Kidney (tissue), 22 donors: ENCODE measurements around the gene CENPN. TPM values are rescaled to one million over a fixed set of nuclear protein-coding genes. Genes with fewer than 3 reads are reported as not detected.

ENCODE experiments used
- DNase-seq, 5 donors: peaks; one replicate each; pipeline ENCODE4 v3.0.0-alpha.2; 2013 to 2020
- FAIRE-seq: peaks from 2 replicates; lab custom pipeline; 2012; peaks lifted over from hg19 to GRCh38; lab: Jason Lieb, UNC
- H3K27ac ChIP-seq, 2 donors: one replicate each; pipeline ENCODE4 v1.7.0; 2013; ENCODE audit warnings: low read depth in 2 of 2, low read length in 2 of 2, inconsistent platforms in 1 of 2
- H3K27me3 ChIP-seq: one replicate; pipeline ENCODE4 v1.7.1; 2013; ENCODE audit warnings: low read length, inconsistent platforms; ENCODE audit not compliant: control insufficient read depth, insufficient read depth
- H3K36me3 ChIP-seq, 3 donors: one replicate each; pipeline versions ENCODE4 v1.7.0 to v1.7.1; 2013; ENCODE audit warnings: low read length in 3 of 3, control low read depth in 1 of 3, inconsistent platforms in 1 of 3; ENCODE audit not compliant: insufficient read depth in 3 of 3, control insufficient read depth in 2 of 3
- H3K4me1 ChIP-seq, 3 donors: one replicate each; pipeline versions ENCODE4 v1.7.0 to v1.7.1; 2013; ENCODE audit warnings: low read length in 3 of 3, inconsistent platforms in 1 of 3, low read depth in 1 of 3; ENCODE audit not compliant: control insufficient read depth in 2 of 3, insufficient read depth in 2 of 3
- H3K4me3 ChIP-seq, 3 donors: one replicate each; pipeline versions ENCODE4 v1.7.0 to v1.8.1; 2013; ENCODE audit warnings: low read length in 3 of 3, control low read depth in 1 of 3, inconsistent platforms in 1 of 3
- H3K9ac ChIP-seq, 3 donors: one replicate each; pipeline versions ENCODE4 v1.7.0 to v1.7.1; 2013; ENCODE audit warnings: low read length in 3 of 3, control low read depth in 1 of 3, inconsistent platforms in 1 of 3
- H3K9me3 ChIP-seq, 3 donors: one replicate each; pipeline versions ENCODE4 v1.7.0 to v1.7.1; 2013; ENCODE audit warnings: low read length in 3 of 3, control low read depth in 1 of 3, inconsistent platforms in 1 of 3; ENCODE audit not compliant: control insufficient read depth in 2 of 3, insufficient read depth in 1 of 3
- intact Hi-C: fragments of 100-400 bp; cut with DNase I; formaldehyde crosslinking; loops from one replicate; pipeline ENCODE4 v1.11.1; 2022
- long read RNA-seq, 10 donors: library from polyadenylated mRNA in 1 of 10; unstranded in 1 of 10; transcript quantifications; one replicate each; pipeline ENCODE4 v2.0.0 and lab custom pipeline, GENCODE V29; 2021 to 2026
- polyA plus RNA-seq: library from polyadenylated mRNA; stranded (reverse); fragments of 350-450 nt; fragmentation: Illumina TruSeq; extraction: RNeasy Lipid Tissue Mini Kit (QIAGEN cat#74804); gene quantifications from one replicate; pipeline ENCODE4 v1.2.3, GENCODE V29; 2014; ENCODE audit warnings: low read depth, low replicate concordance; ENCODE audit not compliant: insufficient read depth
- total RNA-seq: library from RNA; stranded (reverse); fragmentation: NEBNext Ultra II Directional; extraction: Animal tissue kit (Norgen Biotek cat#: 25700); gene quantifications from one replicate; pipeline ENCODE4 v1.2.1, GENCODE V29; 2021
- TF ChIP-seq, protein P1 (sequence below): IDR thresholded peaks from 3 replicates; pipeline ENCODE4 v1.5.1; 2012; ENCODE audit warnings: mild to moderate bottlenecking, moderate library complexity, borderline replicate concordance; ENCODE audit not compliant: insufficient read depth; ENCODE audit errors: extremely low read depth
- donor health status: control.
- donor health status: control.
- donor health status: control.
- donor health status: control.
- donor health status: control.
- donor health status: DM: yes; HTN: yes; CAD: no.
- donor health status: Normal renal cell carcinoma (clear cell type).

Gene CENPN, protein sequence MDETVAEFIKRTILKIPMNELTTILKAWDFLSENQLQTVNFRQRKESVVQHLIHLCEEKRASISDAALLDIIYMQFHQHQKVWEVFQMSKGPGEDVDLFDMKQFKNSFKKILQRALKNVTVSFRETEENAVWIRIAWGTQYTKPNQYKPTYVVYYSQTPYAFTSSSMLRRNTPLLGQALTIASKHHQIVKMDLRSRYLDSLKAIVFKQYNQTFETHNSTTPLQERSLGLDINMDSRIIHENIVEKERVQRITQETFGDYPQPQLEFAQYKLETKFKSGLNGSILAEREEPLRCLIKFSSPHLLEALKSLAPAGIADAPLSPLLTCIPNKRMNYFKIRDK
- total RNA-seq (4.1 TPM), polyA plus RNA-seq (2.0 TPM)
- long read RNA-seq, donor 1, transcript CENPN-201 (7 exons, 1,398 nt): major isoform, 7 of 8 reads
- long read RNA-seq, donor 1, partial matches to known transcripts: 0 of 8 reads
- long read RNA-seq, donor 1, other reads (novel, unspliced or antisense): 0 of 8 reads
- long read RNA-seq, donor 2, transcript CENPN-201 (7 exons, 1,398 nt): major isoform, 7 of 9 reads
- long read RNA-seq, donor 2, partial matches to known transcripts: 0 of 9 reads
- long read RNA-seq, donor 2, other reads (novel, unspliced or antisense): 0 of 9 reads
- long read RNA-seq, donor 3, partial matches to known transcripts: 5 of 8 reads
- long read RNA-seq, donor 3, other reads (novel, unspliced or antisense): 0 of 8 reads
- long read RNA-seq, donor 4, partial matches to known transcripts: 0 of 5 reads
- long read RNA-seq, donor 4, other reads (novel, unspliced or antisense): 0 of 5 reads
- long read RNA-seq, donor 5, partial matches to known transcripts: 0 of 1 reads
- long read RNA-seq, donor 5, other reads (novel, unspliced or antisense): 0 of 1 reads
- long read RNA-seq, donor 6, transcript CENPN-201 (7 exons, 1,398 nt): major isoform, 13 of 26 reads
- long read RNA-seq, donor 6, partial matches to known transcripts: 12 of 26 reads
- long read RNA-seq, donor 6, other reads (novel, unspliced or antisense): 0 of 26 reads
- long read RNA-seq, donor 7, partial matches to known transcripts: 0 of 1 reads
- long read RNA-seq, donor 7, other reads (novel, unspliced or antisense): 0 of 1 reads
- long read RNA-seq, donor 8, transcript CENPN-201 (7 exons, 1,398 nt): major isoform, 7 of 7 reads
- long read RNA-seq, donor 8, partial matches to known transcripts: 0 of 7 reads
- long read RNA-seq, donor 8, other reads (novel, unspliced or antisense): 0 of 7 reads
- long read RNA-seq, donor 9, partial matches to known transcripts: 0 of 2 reads
- long read RNA-seq, donor 9, other reads (novel, unspliced or antisense): 0 of 2 reads
- long read RNA-seq, donor 10, partial matches to known transcripts: 0 of 6 reads
- long read RNA-seq, donor 10, other reads (novel, unspliced or antisense): 0 of 6 reads

DNA sequence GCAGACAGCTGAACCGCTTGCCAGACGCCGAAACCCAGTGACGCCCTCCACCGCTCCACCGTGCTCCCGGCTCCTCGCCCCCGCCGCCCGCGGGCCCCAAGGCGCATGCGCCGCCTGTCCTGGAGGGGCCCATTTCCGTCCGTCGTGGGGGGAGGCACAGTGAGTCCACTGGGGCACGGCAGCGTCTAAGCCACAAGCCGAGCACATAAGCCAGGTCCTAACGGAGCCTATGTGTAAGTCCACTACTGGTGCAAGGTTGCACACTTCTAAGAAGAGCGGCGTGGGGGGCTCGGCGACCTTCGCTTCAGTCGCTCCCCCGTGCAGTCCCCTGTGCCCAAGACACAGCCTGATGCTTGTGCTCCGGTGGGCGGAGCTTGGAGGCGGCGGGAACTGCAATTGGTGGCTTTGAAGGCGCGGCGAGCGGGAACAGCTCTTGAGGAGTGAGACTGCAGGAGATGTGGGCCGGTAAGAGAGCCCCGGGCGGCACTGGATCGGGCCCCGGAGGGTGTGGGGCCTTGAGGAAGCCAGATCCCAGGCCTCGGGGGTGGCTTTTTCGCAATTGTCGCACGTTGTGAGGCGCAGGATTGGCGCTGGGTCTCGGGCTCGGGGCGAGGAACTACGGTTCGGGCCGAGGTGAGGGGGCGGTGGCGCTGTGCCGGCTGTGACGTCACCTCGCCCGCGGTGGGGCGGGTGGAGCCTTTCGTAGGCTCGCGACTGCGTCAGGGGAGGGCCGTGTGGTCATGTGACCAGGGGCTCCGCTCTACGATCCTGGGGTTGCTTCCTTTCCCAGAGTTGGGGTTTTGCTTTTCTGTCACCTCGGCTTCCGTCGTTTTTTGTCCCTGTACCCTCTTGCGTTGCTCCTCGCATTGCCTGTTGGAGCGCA lies at the start of gene CENPN, which contains the start of gene CMC2:
Gene CENPN (plus strand): TSS at position 402 of the 883 bp plus-strand sequence. CDS start 4,726 bp downstream, outside the sequence.
Gene CMC2 (minus strand): TSS at position 73 of the 883 bp plus-strand sequence. CDS start 9,491 bp downstream, outside the sequence.
- intact Hi-C loops: no loop called here
- TF ChIP-seq, protein P1, sequence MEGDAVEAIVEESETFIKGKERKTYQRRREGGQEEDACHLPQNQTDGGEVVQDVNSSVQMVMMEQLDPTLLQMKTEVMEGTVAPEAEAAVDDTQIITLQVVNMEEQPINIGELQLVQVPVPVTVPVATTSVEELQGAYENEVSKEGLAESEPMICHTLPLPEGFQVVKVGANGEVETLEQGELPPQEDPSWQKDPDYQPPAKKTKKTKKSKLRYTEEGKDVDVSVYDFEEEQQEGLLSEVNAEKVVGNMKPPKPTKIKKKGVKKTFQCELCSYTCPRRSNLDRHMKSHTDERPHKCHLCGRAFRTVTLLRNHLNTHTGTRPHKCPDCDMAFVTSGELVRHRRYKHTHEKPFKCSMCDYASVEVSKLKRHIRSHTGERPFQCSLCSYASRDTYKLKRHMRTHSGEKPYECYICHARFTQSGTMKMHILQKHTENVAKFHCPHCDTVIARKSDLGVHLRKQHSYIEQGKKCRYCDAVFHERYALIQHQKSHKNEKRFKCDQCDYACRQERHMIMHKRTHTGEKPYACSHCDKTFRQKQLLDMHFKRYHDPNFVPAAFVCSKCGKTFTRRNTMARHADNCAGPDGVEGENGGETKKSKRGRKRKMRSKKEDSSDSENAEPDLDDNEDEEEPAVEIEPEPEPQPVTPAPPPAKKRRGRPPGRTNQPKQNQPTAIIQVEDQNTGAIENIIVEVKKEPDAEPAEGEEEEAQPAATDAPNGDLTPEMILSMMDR: no peak
- Histone ChIP-seq H3K27ac (peak within 1 kb of the TSS; percentile 100), H3K36me3 (no peaks in the 10 kb centered on the region), H3K9me3 (no peaks in the 10 kb centered on the region), H3K9ac (peak within 1 kb of the TSS; percentile 90 to 99 (median 98)), H3K4me3 (peak within 1 kb of the TSS; percentile 89 to 99 (median 92)), H3K4me1 (peaks cover 0 to 13% (median 0%) of the 10 kb centered on the region in 3 donors), H3K27me3 (no peaks in the 10 kb centered on the region)
- FAIRE-seq (no peak), DNase-seq (peak; percentile 99 to 100 (median 99))

DNA sequence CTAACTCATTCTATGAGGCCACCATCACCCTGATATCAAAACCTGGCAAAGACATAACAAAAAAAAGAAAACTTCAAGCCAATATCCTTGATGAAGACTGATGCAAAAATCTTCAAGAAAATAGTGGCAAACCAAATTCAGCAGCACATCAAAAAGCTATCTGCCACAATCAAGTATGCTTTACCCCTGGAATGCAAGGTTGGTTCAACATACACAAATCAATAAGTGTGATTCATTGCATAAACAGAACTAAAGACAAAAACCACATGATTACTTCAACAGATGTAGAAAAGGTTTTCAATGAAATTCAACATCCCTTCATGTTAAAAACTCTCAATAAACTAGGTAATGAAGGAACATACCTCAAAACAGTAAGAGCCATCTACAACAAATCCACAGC lies 48.7 kb upstream of the CENPN start:
- H3K4me1 ChIP-seq: no peaks in the 10 kb centered on the region
- intact Hi-C loops: no loop called here

More for the DNA sequence above, 48.7 kb upstream of the CENPN start:
- Histone ChIP-seq H3K9me3 (peaks cover 0 to 18% (median 0%) of the 10 kb centered on the region in 3 donors), H3K36me3 (no peaks in the 10 kb centered on the region), H3K27me3 (no peaks in the 10 kb centered on the region), H3K4me3 (no peak overlapping the region), H3K9ac (no peak overlapping the region), H3K27ac (no peak overlapping the region)
- DNase-seq: no peak
- TF ChIP-seq, protein P1: no peak
- FAIRE-seq: no peak
